ENCODE data around the gene RNASEH2A. TPM values are rescaled to one million over a fixed set of nuclear protein-coding genes. Genes with fewer than 3 reads are reported as not detected.

Gene RNASEH2A
- total and polyA plus RNA-seq, 2 of the 13 experiments (the other 11 are each of a cell fraction or from before 2014, with no cell fraction given), result 25.1 to 35.8 TPM

DNA sequence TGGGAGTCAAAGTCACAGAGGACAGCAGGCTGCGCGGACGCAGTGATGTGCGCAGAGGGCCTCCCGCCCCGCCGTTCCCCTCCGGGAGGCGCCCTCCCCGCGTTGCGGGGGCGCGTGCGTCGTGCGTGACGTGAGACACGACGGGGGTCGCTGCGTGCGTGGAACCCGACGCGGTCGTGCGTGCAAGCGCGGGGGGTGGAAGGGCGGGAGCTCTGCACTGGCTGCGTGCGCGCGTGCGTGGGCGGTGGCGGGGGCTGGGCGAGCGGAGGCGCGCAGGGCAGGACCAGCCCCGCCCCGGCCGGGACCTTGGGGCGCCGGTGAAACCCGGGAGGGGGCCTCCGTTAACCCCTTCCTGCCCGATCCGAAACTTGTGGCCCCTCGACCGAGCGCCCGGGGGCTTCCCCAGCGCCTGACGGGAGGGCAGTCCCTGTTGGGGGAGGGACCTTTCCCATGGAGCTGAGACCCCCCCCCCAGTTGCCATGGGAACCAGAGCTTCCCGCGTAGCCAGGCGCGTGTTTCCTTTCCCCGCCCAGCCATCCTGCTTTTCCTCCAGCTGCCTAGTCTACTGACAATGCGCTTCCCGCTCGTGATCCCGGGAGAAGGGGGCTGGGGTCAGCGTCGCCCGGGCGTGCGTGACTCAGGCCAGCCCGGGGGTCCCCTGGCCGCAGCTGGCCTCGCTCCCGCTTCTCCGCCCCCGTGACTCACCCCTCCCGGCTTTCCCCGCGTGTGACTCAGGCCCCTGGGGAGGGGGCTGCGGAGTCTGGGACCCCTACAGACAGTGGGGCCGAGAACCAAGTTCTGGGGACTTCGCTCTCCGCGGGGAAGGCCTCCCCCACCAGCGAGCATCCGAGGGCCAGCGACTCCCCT lies 23.7 kb upstream of the RNASEH2A start (continued):
- TF ChIP-seq, protein P1, sequence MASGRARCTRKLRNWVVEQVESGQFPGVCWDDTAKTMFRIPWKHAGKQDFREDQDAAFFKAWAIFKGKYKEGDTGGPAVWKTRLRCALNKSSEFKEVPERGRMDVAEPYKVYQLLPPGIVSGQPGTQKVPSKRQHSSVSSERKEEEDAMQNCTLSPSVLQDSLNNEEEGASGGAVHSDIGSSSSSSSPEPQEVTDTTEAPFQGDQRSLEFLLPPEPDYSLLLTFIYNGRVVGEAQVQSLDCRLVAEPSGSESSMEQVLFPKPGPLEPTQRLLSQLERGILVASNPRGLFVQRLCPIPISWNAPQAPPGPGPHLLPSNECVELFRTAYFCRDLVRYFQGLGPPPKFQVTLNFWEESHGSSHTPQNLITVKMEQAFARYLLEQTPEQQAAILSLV (CRISPR knock-in tag; IDR thresholded peaks at IDR 0.05; ENCODE audit: borderline replicate concordance), result peak; percentile 59; the same call in 1 of the 2 replicates
- TF ChIP-seq ZBTB20 (CRISPR knock-in tag; IDR thresholded peaks at IDR 0.05; ENCODE audit: borderline replicate concordance, low read depth) (no peak), SPEN (CRISPR knock-in tag; IDR thresholded peaks at IDR 0.05; ENCODE audit: low read depth) (peak; percentile 50; the same call in 1 of the 2 replicates), KDM5B (CRISPR knock-in tag; IDR thresholded peaks at IDR 0.05; ENCODE audit: borderline replicate concordance) (peak; percentile 65; the same call in 1 of the 2 replicates), ZNF709 (CRISPR knock-in tag; IDR thresholded peaks at IDR 0.05) (peak; percentile 45; the same call in 1 of the 2 replicates), ZMYM2 (CRISPR knock-in tag; IDR thresholded peaks at IDR 0.05) (0 out of 2 replicates have a peak, but pooled peaks have one; percentile 34), HOXA3 (CRISPR knock-in tag; IDR thresholded peaks at IDR 0.05) (peak; percentile 32; the same call in 1 of the 2 replicates), ZNF83 (CRISPR knock-in tag; IDR thresholded peaks at IDR 0.05; ENCODE audit: borderline replicate concordance) (0 out of 2 replicates have a peak, but pooled peaks have one; percentile 4), POGZ (CRISPR knock-in tag; IDR thresholded peaks at IDR 0.05) (no peak), DNMT1 (CRISPR knock-in tag; IDR thresholded peaks at IDR 0.05) (peak; percentile 71; the same call in 1 of the 2 replicates), NAIF1 (CRISPR knock-in tag; IDR thresholded peaks at IDR 0.05; ENCODE audit: borderline replicate concordance) (no peak), CENPT (CRISPR knock-in tag; IDR thresholded peaks at IDR 0.05; ENCODE audit: low read depth) (peak; percentile 65; the same call in 1 of the 2 replicates)
- TF ChIP-seq, protein P2, sequence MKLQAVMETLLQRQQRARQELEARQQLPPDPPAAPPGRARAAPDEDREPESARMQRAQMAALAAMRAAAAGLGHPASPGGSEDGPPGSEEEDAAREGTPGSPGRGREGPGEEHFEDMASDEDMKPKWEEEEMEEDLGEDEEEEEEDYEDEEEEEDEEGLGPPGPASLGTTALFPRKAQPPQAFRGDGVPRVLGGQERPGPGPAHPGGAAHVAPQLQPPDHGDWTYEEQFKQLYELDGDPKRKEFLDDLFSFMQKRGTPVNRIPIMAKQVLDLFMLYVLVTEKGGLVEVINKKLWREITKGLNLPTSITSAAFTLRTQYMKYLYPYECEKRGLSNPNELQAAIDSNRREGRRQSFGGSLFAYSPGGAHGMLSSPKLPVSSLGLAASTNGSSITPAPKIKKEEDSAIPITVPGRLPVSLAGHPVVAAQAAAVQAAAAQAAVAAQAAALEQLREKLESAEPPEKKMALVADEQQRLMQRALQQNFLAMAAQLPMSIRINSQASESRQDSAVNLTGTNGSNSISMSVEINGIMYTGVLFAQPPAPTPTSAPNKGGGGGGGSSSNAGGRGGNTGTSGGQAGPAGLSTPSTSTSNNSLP (IDR thresholded peaks at IDR 0.05; ENCODE audit: low read depth, low read length), result no peak
- TF ChIP-seq, protein P3, sequence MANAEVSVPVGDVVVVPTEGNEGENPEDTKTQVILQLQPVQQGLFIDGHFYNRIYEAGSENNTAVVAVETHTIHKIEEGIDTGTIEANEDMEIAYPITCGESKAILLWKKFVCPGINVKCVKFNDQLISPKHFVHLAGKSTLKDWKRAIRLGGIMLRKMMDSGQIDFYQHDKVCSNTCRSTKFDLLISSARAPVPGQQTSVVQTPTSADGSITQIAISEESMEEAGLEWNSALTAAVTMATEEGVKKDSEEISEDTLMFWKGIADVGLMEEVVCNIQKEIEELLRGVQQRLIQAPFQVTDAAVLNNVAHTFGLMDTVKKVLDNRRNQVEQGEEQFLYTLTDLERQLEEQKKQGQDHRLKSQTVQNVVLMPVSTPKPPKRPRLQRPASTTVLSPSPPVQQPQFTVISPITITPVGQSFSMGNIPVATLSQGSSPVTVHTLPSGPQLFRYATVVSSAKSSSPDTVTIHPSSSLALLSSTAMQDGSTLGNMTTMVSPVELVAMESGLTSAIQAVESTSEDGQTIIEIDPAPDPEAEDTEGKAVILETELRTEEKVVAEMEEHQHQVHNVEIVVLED (CRISPR knock-in tag; IDR thresholded peaks at IDR 0.05; ENCODE audit: borderline replicate concordance), result peak; percentile 86
- TF ChIP-seq, protein P4, sequence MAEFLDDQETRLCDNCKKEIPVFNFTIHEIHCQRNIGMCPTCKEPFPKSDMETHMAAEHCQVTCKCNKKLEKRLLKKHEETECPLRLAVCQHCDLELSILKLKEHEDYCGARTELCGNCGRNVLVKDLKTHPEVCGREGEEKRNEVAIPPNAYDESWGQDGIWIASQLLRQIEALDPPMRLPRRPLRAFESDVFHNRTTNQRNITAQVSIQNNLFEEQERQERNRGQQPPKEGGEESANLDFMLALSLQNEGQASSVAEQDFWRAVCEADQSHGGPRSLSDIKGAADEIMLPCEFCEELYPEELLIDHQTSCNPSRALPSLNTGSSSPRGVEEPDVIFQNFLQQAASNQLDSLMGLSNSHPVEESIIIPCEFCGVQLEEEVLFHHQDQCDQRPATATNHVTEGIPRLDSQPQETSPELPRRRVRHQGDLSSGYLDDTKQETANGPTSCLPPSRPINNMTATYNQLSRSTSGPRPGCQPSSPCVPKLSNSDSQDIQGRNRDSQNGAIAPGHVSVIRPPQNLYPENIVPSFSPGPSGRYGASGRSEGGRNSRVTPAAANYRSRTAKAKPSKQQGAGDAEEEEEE (CRISPR knock-in tag; IDR thresholded peaks at IDR 0.05; ENCODE audit: borderline replicate concordance), result no peak
- TF ChIP-seq, protein P5, sequence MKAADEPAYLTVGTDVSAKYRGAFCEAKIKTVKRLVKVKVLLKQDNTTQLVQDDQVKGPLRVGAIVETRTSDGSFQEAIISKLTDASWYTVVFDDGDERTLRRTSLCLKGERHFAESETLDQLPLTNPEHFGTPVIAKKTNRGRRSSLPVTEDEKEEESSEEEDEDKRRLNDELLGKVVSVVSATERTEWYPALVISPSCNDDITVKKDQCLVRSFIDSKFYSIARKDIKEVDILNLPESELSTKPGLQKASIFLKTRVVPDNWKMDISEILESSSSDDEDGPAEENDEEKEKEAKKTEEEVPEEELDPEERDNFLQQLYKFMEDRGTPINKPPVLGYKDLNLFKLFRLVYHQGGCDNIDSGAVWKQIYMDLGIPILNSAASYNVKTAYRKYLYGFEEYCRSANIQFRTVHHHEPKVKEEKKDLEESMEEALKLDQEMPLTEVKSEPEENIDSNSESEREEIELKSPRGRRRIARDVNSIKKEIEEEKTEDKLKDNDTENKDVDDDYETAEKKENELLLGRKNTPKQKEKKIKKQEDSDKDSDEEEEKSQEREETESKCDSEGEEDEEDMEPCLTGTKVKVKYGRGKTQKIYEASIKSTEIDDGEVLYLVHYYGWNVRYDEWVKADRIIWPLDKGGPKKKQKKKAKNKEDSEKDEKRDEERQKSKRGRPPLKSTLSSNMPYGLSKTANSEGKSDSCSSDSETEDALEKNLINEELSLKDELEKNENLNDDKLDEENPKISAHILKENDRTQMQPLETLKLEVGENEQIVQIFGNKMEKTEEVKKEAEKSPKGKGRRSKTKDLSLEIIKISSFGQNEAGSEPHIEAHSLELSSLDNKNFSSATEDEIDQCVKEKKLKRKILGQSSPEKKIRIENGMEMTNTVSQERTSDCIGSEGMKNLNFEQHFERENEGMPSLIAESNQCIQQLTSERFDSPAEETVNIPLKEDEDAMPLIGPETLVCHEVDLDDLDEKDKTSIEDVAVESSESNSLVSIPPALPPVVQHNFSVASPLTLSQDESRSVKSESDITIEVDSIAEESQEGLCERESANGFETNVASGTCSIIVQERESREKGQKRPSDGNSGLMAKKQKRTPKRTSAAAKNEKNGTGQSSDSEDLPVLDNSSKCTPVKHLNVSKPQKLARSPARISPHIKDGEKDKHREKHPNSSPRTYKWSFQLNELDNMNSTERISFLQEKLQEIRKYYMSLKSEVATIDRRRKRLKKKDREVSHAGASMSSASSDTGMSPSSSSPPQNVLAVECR (CRISPR knock-in tag; IDR thresholded peaks at IDR 0.05; ENCODE audit: borderline replicate concordance), result peak; percentile 58
